ENCODE data around the gene EPHA4.

The EPHA4 gene

GRCh38 chr2:221572219-221572820, at the start of gene EPHA4:
EPHA4 (minus strand) TSS chr2:221572304; CDS start chr2:221572248, 56 bp downstream.
- peak; percentile 97 for DNase-seq (ENCODE audit: low spot score)

- DNase-seq (ENCODE audit: low spot score), result no peak
Measured at GRCh38 chr2:221618007-221618406, 45.9 kb upstream of the EPHA4 start.

- no peak for DNase-seq (ENCODE audit: low spot score)
Measured at GRCh38 chr2:221616561-221616960, 44.5 kb upstream of the EPHA4 start.

GRCh38 chr2:221614274-221614673, 42.2 kb upstream of the EPHA4 start:
- no peak for DNase-seq (ENCODE audit: low spot score)

- no peak for DNase-seq (ENCODE audit: low spot score)
Measured at GRCh38 chr2:221612800-221613199, 40.7 kb upstream of the EPHA4 start.

GRCh38 chr2:221612161-221612560, 40.1 kb upstream of the EPHA4 start:
- no peak for DNase-seq (ENCODE audit: low spot score)

GRCh38 chr2:221610675-221611074, 38.6 kb upstream of the EPHA4 start:
- DNase-seq (ENCODE audit: low spot score), result no peak

- no peak for DNase-seq (ENCODE audit: low spot score)
Measured at GRCh38 chr2:221610255-221610654, 38.2 kb upstream of the EPHA4 start.

- DNase-seq (ENCODE audit: low spot score), result no peak
Measured at GRCh38 chr2:221608442-221608841, 36.3 kb upstream of the EPHA4 start.

- no peak for DNase-seq (ENCODE audit: low spot score)
Measured at GRCh38 chr2:221606424-221606823, 34.3 kb upstream of the EPHA4 start.

GRCh38 chr2:221605751-221606240, 33.7 kb upstream of the EPHA4 start:
- DNase-seq (ENCODE audit: low spot score), result no peak

- no peak for DNase-seq (ENCODE audit: low spot score)
Measured at GRCh38 chr2:221602938-221603337, 30.8 kb upstream of the EPHA4 start.

- no peak for DNase-seq (ENCODE audit: low spot score)
Measured at GRCh38 chr2:221601376-221601775, 29.3 kb upstream of the EPHA4 start.

GRCh38 chr2:221600388-221600787, 28.3 kb upstream of the EPHA4 start:
- no peak for DNase-seq (ENCODE audit: low spot score)

- DNase-seq (ENCODE audit: low spot score), result no peak
Measured at GRCh38 chr2:221596192-221596591, 24.1 kb upstream of the EPHA4 start.

- DNase-seq (ENCODE audit: low spot score), result no peak
Measured at GRCh38 chr2:221590861-221591365, 18.8 kb upstream of the EPHA4 start.

GRCh38 chr2:221589696-221590095, 17.6 kb upstream of the EPHA4 start:
- DNase-seq (ENCODE audit: low spot score), result no peak

- no peak for DNase-seq (ENCODE audit: low spot score)
Measured at GRCh38 chr2:221588306-221588985, 16.3 kb upstream of the EPHA4 start.

GRCh38 chr2:221581986-221582385, 9.9 kb upstream of the EPHA4 start:
- no peak for DNase-seq (ENCODE audit: low spot score)

GRCh38 chr2:221574231-221574570, 2.1 kb upstream of the EPHA4 start:
- no peak for DNase-seq (ENCODE audit: low spot score)

GRCh38 chr2:221573430-221574230, 1.5 kb upstream of the EPHA4 start:
- peak; percentile 83 for DNase-seq (ENCODE audit: low spot score)

- peak; percentile 37 for DNase-seq (ENCODE audit: low spot score)
Measured at GRCh38 chr2:221572821-221573429, 821 bp upstream of the EPHA4 start.

Measured in germinal center (tissue), 1 donor.